ENCODE data around the gene ZNRF1. TPM values are rescaled to one million over a fixed set of nuclear protein-coding genes. Genes with fewer than 3 reads are reported as not detected.

The ZNRF1 gene
- total and polyA plus RNA-seq, 2 of the 8 experiments (the other 6 are each of a cell fraction or from before 2014, with no cell fraction given): 33.5 to 52.9 TPM

- Histone ChIP-seq H2BK15ac (ENCODE audit: low read length) (peak within 1 kb of the TSS; percentile 82; the same call in 1 of the 2 replicates), H4K5ac (ENCODE audit: insufficient read length, low read depth, low read length) (peak within 1 kb of the TSS; percentile 29), H2BK20ac (ENCODE audit: low read length) (no peak within 1 kb of the TSS), H3K23me2 (ENCODE audit: low read depth, low read length) (peaks cover 3% of the 10 kb centered on the region; the same call in 1 of the 2 replicates), H3K4me2 (ENCODE audit: insufficient read depth in 1 of 2, low read depth in 2 of 2, low read length in 2 of 2) (peak within 1 kb of the TSS; percentile 62 to 73), H4K91ac (replicated peaks; ENCODE audit: insufficient read length, low read length) (peak within 1 kb of the TSS; percentile 71), H3K27ac (ENCODE audit: low read depth, low read length) (peak within 1 kb of the TSS; percentile 86), H3K27me3 (replicated peaks in 1 of 4; ENCODE audit: control insufficient read depth in 3 of 4, extremely low read depth in 1 of 4, insufficient read depth in 3 of 4, low read length in 3 of 4) (no peaks in the 10 kb centered on the region), H3K9me3 (ENCODE audit: insufficient read depth in 2 of 2, low read depth in 1 of 2, low read length in 1 of 2) (no peaks in the 10 kb centered on the region), H3K56ac (replicated peaks; ENCODE audit: insufficient read length, low read depth, low read length) (peak within 1 kb of the TSS; percentile 66), H2BK120ac (replicated peaks; ENCODE audit: low read depth, low read length) (no peak within 1 kb of the TSS), H3K79me1 (ENCODE audit: low read depth, low read length) (no peaks in the 10 kb centered on the region), H3K36me3 (ENCODE audit: control insufficient read depth in 2 of 4, insufficient read depth in 4 of 4, low read length in 3 of 4) (no peaks in the 10 kb centered on the region), H3K79me2 (ENCODE audit: control insufficient read depth in 1 of 2, insufficient read depth in 2 of 2, low read length in 2 of 2) (peaks cover 0 to 37% of the 10 kb centered on the region in 2 experiments; a peak in 2 of 4 replicates), H3K14ac (ENCODE audit: insufficient read length) (no peak within 1 kb of the TSS), H3K23ac (ENCODE audit: insufficient read length) (no peak within 1 kb of the TSS), H2BK12ac (ENCODE audit: low read depth, low read length) (peak within 1 kb of the TSS; percentile 5; the same call in 1 of the 2 replicates), H2BK5ac (ENCODE audit: low read depth, low read length) (peak within 1 kb of the TSS; percentile 92), H2AFZ (ENCODE audit: low read length) (peak within 1 kb of the TSS; percentile 43; the same call in 1 of the 2 replicates), H4K8ac (ENCODE audit: extremely low read depth, insufficient read depth, low read length) (peak within 1 kb of the TSS; percentile 96), H3K4me3 (ENCODE audit: extremely low read depth in 1 of 4, insufficient read depth in 2 of 4, low read depth in 3 of 4, low read length in 4 of 4) (peak within 1 kb of the TSS; percentile 76 to 91 (median 87)), H3K18ac (ENCODE audit: extremely low read depth, low read length) (peak within 1 kb of the TSS; percentile 65), H2AK5ac (ENCODE audit: low read depth, low read length) (peak within 1 kb of the TSS; percentile 57), H3K4ac (replicated peaks; ENCODE audit: insufficient read length, low read depth, low read length) (peak within 1 kb of the TSS; percentile 44), H3K9ac (replicated peaks in 1 of 4; ENCODE audit: extremely low read depth in 1 of 4, low read depth in 3 of 4, low read length in 3 of 4) (peak within 1 kb of the TSS; percentile 65 to 88 (median 70)), H4K20me1 (replicated peaks in 1 of 2; ENCODE audit: control insufficient read depth in 1 of 2, insufficient read depth in 2 of 2, low read length in 2 of 2) (no peaks in the 10 kb centered on the region), H3K4me1 (replicated peaks in 1 of 4; ENCODE audit: control insufficient read depth in 3 of 4, insufficient read depth in 4 of 4, low read length in 3 of 4) (no peaks in the 10 kb centered on the region)
- POLR2A ChIA-PET (ENCODE audit: partially characterized antibody): interaction anchor here (0.6 to 1.9 kb wide), 15 partner anchors 9 to 182 kb away, joined by 3 to 11 read pairs (median 4); partner anchors contain the start of gene LDHD
- DNase-seq (ENCODE audit: low read depth in 1 of 2, low spot score in 2 of 2) (peak; percentile 97 to 98), FAIRE-seq (peak; percentile 62)
- CTCF ChIA-PET (ENCODE audit: partially characterized antibody): interaction anchor here (1.0 to 5.6 kb wide), 6 partner anchors 13 to 126 kb away, joined by 3 to 36 read pairs (median 3); partner anchors contain the start of gene ZNRF1
- 2% methylated on average over 38 of the region's 68 CpGs; no CpG with 5 or more reads in 1 of the 2 experiments for WGBS, 2 experiments (ENCODE audit: extremely low coverage in 1 of 2, insufficient coverage in 1 of 2, insufficient read length in 1 of 2, insufficient replicate concordance in 2 of 2, low coverage in 1 of 2, low lambda C conversion rate in 2 of 2, missing lambda C conversion rate in 1 of 2)
- no peak; the same call in none of the 2 replicates for TF ChIP-seq MAX (IDR thresholded peaks at IDR 0.05)
- TF ChIP-seq ASH2L (IDR thresholded peaks at IDR 0.05; ENCODE audit: low read length): peak; percentile 93
- TF ChIP-seq RBBP5 (IDR thresholded peaks at IDR 0.05; ENCODE audit: borderline replicate concordance, low read depth, low read length): peak; percentile 82; the same call in 1 of the 2 replicates
- peak; percentile 33 for TF ChIP-seq TAF7 (optimal IDR thresholded peaks at IDR 0.05; ENCODE audit: borderline replicate concordance, low read depth, low read length)
- peak; percentile 94 for TF ChIP-seq CHD2 (IDR thresholded peaks at IDR 0.05; ENCODE audit: low read length)
- TF ChIP-seq TAF1 (IDR thresholded peaks at IDR 0.05; ENCODE audit: low read depth, low read length): peak; percentile 66; the same call in 1 of the 2 replicates
- peak; percentile 80 for TF ChIP-seq SAP30 (IDR thresholded peaks at IDR 0.05; ENCODE audit: insufficient read depth, insufficient replicate concordance, low read length)
- TF ChIP-seq KDM4A (IDR thresholded peaks at IDR 0.05; ENCODE audit: low read depth, low read length, severe bottlenecking): peak; percentile 75
- TF ChIP-seq NRF1 (IDR thresholded peaks at IDR 0.05; ENCODE audit: low read depth, low read length): no peak
These were observed 14.1 kb upstream of the ZNRF1 start, which contains the start of gene WDR59 for GRCh38 chr16:74984529-74985296. Gene WDR59, minus strand, starts transcription at chr16:74985123. Its CDS starts 106 bp downstream, at chr16:74985017.

Data from H1 (cell line).